Stimulated activated CD4-positive, alpha-beta T cell treated with anti-CD3 and anti-CD28 coated beads, Interleukin-12 subunit alpha, Interleukin-12 subunit beta, amount 100 ng/mL, for 48 hours (primary cell): ENCODE results near the gene SPDYE2B.
"Not testable (repeated sequence)": the region's sequence is repeated elsewhere in the genome, so short reads cannot be mapped to it uniquely, and the experiment has no call there.

Experiments used
- DNase-seq, 3 donors: peaks; one replicate each; pipeline ENCODE4 v3.0.0-alpha.2; 2020; ENCODE audit warnings: low read depth in 2 of 3, low spot score in 1 of 3

SPDYE2B gene

DNA sequence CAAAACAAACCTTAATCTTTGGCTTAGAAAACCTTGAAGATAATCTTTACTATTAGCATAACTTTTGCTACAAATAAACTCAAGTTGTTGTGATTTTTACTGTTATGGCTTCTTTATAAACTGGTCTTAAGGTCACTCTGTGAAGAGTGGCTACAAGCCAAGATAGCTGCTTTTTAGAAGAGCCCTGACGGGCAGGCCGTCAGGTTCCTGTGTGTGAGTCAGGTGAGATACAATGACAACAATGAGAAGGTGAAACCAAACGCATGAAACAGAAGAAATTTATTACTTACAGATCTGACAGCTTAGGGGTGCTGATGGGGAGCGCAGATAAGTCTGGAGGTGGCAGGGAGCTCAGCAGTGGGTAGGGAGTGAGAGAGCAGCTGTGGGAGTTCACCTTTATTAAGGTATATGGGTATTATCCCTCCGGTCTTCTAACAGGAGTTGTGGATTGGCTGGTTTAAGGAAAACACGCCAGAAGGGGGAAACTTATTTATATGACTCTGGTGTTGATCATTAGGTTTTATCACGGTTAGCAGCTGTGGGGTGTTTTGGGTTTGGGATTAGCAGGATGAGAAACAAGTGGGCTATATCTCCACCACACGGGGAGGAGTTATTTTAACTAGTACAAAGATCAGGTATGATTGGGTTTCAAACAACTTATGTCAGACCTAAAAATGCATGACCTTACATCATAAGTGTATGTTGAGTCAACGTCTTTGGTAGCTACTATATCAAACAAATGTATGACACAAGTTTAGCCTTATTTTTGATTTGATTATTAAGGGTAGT, 49.0 kb downstream of the SPDYE2B start:
- not testable (repeated sequence) for DNase-seq
